Osteoblast (primary cell): Measurements from ENCODE around the gene EHD2. TPM values are rescaled to one million over a fixed set of nuclear protein-coding genes. Genes with fewer than 3 reads are reported as not detected.
"Not testable (repeated sequence)": the region's sequence is repeated elsewhere in the genome, so short reads cannot be mapped to it uniquely, and the experiment has no call there.

Experiments used
- DNase-seq: peaks from one replicate; pipeline ENCODE4 v3.0.0; 2011; ENCODE audit warnings: low spot score, mixed read lengths; ENCODE audit not compliant: insufficient read length; ENCODE audit errors: missing footprints
- H2AFZ ChIP-seq: 2 replicates; pipeline ENCODE4 v1.6.0; 2011; ENCODE audit warnings: mild to moderate bottlenecking, low read length
- H3K27ac ChIP-seq: 2 replicates; pipeline ENCODE4 v1.5.1; 2011; ENCODE audit warnings: mild to moderate bottlenecking, low read depth, low read length, moderate library complexity
- H3K27me3 ChIP-seq: 2 replicates; pipeline ENCODE4 v1.6.0; 2012; ENCODE audit warnings: mild to moderate bottlenecking, control low read depth, inconsistent platforms, low read length, moderate library complexity; ENCODE audit not compliant: insufficient read depth
- H3K36me3 ChIP-seq: 2 replicates; pipeline ENCODE4 v1.5.1; 2011; ENCODE audit warnings: mild to moderate bottlenecking, low read length, control low read depth, moderate library complexity; ENCODE audit not compliant: insufficient read depth
- H3K4me1 ChIP-seq: 2 replicates; pipeline ENCODE4 v1.5.1; 2011; ENCODE audit warnings: mild to moderate bottlenecking, low read length, control low read depth, moderate library complexity; ENCODE audit not compliant: insufficient read depth
- H3K4me2 ChIP-seq: 2 replicates; pipeline ENCODE4 v1.6.0; 2011; ENCODE audit warnings: mild to moderate bottlenecking, low read length; ENCODE audit not compliant: insufficient read depth
- H3K4me3 ChIP-seq: fragments of 200-600 bp; sonication (generic); 3 replicates; pipeline ENCODE4 v1.5.1; 2012; ENCODE audit warnings: mild to moderate bottlenecking, low read length, inconsistent platforms; ENCODE audit not compliant: insufficient read depth
- H3K79me2 ChIP-seq: 2 replicates; pipeline ENCODE4 v1.6.0; 2012; ENCODE audit warnings: mild to moderate bottlenecking, low read length, control low read depth, inconsistent platforms; ENCODE audit not compliant: insufficient read depth
- H3K9me3 ChIP-seq: 2 replicates; pipeline ENCODE4 v1.5.1; 2011; ENCODE audit warnings: low read depth, low read length, control low read depth
- H4K20me1 ChIP-seq: 2 replicates; pipeline ENCODE4 v1.6.0; 2012; ENCODE audit warnings: mild to moderate bottlenecking, low read length, control low read depth; ENCODE audit not compliant: insufficient read depth
- CTCF ChIP-seq: IDR thresholded peaks from 2 replicates; pipeline ENCODE4 v1.5.1; 2011; ENCODE audit warnings: mild to moderate bottlenecking, low read depth, low read length, moderate library complexity; ENCODE audit errors: extremely low read depth
- total RNA-seq: library from RNA; depleted of rRNA; stranded (reverse); fragments of >200 nt; gene quantifications from 2 replicates; pipeline ENCODE4 v1.2.3, GENCODE V29; 2012

EHD2 gene
- total RNA-seq, 1 donor = 144 TPM

GRCh38 chr19:47766670-47767069, 53.4 kb downstream of the EHD2 start:
- Histone ChIP-seq H3K4me3 (no peak overlapping the region), H3K9me3 (no peaks in the 10 kb centered on the region), H3K27me3 (no peaks in the 10 kb centered on the region), H3K27ac (no peak overlapping the region), H2AFZ (no peak overlapping the region), H3K4me1 (no peaks in the 10 kb centered on the region), H3K79me2 (no peaks in the 10 kb centered on the region), H3K4me2 (no peak overlapping the region), H4K20me1 (peaks cover 3% of the 10 kb centered on the region), H3K36me3 (no peaks in the 10 kb centered on the region)
- TF ChIP-seq CTCF = no peak
- no peak for DNase-seq

- Histone ChIP-seq H3K4me3 (no peak overlapping the region), H3K9me3 (no peaks in the 10 kb centered on the region), H2AFZ (no peak overlapping the region), H3K27ac (no peak overlapping the region), H3K79me2 (no peaks in the 10 kb centered on the region), H3K4me1 (no peaks in the 10 kb centered on the region), H3K36me3 (no peaks in the 10 kb centered on the region), H3K27me3 (no peaks in the 10 kb centered on the region), H4K20me1 (peaks cover 3% of the 10 kb centered on the region), H3K4me2 (no peak overlapping the region)
- DNase-seq = no peak
- no peak for TF ChIP-seq CTCF
Measured at GRCh38 chr19:47767349-47767748, 54.1 kb downstream of the EHD2 start.

DNA sequence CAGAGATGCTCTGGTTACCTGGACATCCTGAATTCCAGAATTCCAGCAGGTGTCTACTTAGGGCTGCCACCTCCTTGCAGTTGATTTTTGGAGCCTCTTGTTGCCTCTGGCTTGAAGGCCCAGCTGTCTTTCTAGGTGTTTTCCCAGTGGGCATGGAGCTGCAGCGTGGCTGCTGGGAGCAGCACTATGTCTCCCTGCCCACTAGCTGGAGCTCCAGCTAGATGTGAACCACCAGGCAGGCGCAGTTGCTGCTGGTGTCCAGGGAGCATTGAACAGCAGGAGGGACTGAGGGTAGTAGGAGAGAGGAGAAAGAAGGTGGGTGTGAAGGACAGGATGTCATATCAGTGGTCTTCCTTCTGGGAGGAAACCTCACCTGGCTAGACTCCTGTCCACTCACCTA, 55.4 kb downstream of the EHD2 start:
- no peak for TF ChIP-seq CTCF
- H3K4me3 ChIP-seq = no peak overlapping the region

GRCh38 chr19:47769534-47769933, 56.3 kb downstream of the EHD2 start:
- no peak for TF ChIP-seq CTCF
- no peaks in the 10 kb centered on the region for H3K4me1 ChIP-seq
- H3K27ac ChIP-seq = no peak overlapping the region
- H3K9me3 ChIP-seq = no peaks in the 10 kb centered on the region
- H3K27me3 ChIP-seq = peaks cover 2% of the 10 kb centered on the region
- no peak overlapping the region for H3K4me2 ChIP-seq
- H3K4me3 ChIP-seq = no peak overlapping the region
- no peaks in the 10 kb centered on the region for H3K36me3 ChIP-seq
- H2AFZ ChIP-seq = no peak overlapping the region
- DNase-seq = no peak
- no peaks in the 10 kb centered on the region for H3K79me2 ChIP-seq
- H4K20me1 ChIP-seq = peaks cover 3% of the 10 kb centered on the region

More for the DNA sequence above, 55.4 kb downstream of the EHD2 start:
- Histone ChIP-seq H3K27me3 (peaks cover 2% of the 10 kb centered on the region), H2AFZ (no peak overlapping the region), H3K36me3 (no peaks in the 10 kb centered on the region), H3K27ac (no peak overlapping the region), H4K20me1 (peaks cover 3% of the 10 kb centered on the region), H3K4me2 (no peak overlapping the region), H3K9me3 (no peaks in the 10 kb centered on the region), H3K79me2 (no peaks in the 10 kb centered on the region), H3K4me1 (no peaks in the 10 kb centered on the region)
- no peak for DNase-seq

GRCh38 chr19:47771291-47771690, 58.1 kb downstream of the EHD2 start:
- H3K4me2 ChIP-seq, H3K27me3 ChIP-seq: not testable (repeated sequence)

More at GRCh38 chr19:47771291-47771690, 58.1 kb downstream of the EHD2 start:
- not testable (repeated sequence) for H3K9me3 ChIP-seq, H4K20me1 ChIP-seq, H3K4me3 ChIP-seq, H2AFZ ChIP-seq, H3K36me3 ChIP-seq, DNase-seq, H3K79me2 ChIP-seq, H3K4me1 ChIP-seq, H3K27ac ChIP-seq
